GM23338 (cell line): ENCODE data around the gene FOXK2.
A peak's percentile ranks its signal among the peaks of the same experiment; 100 is the strongest.

ENCODE experiments used
- EZH2 ChIP-seq: fragments of 200-600 bp; sonication (generic); IDR thresholded peaks from one replicate; pipeline ENCODE4 v1.8.0; 2017; ENCODE audit warnings: antibody characterized with exemption, mild to moderate bottlenecking, low read depth; ENCODE audit not compliant: unreplicated experiment
- EZH2phosphoT487 ChIP-seq: fragments of 200-600 bp; sonication (generic); IDR thresholded peaks from one replicate; pipeline ENCODE4 v1.8.1; 2018; ENCODE audit warnings: antibody characterized with exemption; ENCODE audit not compliant: unreplicated experiment
- POLR2AphosphoS5 ChIP-seq: IDR thresholded peaks from 2 replicates; pipeline ENCODE4 v1.6.1; 2016; ENCODE audit warnings: antibody characterized with exemption, low read depth
- TF ChIP-seq, protein P1 (sequence below): IDR thresholded peaks from one replicate; pipeline ENCODE4 v1.6.1; 2018; ENCODE audit warnings: antibody characterized with exemption; ENCODE audit not compliant: unreplicated experiment
- TF ChIP-seq, protein P2 (sequence below), 2 experiments: fragments of 200-600 bp in 1 of 2; sonication (generic) in 1 of 2; conservative IDR thresholded peaks; 2 replicates each; pipeline versions ENCODE4 v1.5.1 to v1.6.1; 2016 to 2017; ENCODE audit warnings: antibody characterized with exemption in 2 of 2, low read depth in 2 of 2, mild to moderate bottlenecking in 2 of 2, moderate library complexity in 1 of 2

DNA sequence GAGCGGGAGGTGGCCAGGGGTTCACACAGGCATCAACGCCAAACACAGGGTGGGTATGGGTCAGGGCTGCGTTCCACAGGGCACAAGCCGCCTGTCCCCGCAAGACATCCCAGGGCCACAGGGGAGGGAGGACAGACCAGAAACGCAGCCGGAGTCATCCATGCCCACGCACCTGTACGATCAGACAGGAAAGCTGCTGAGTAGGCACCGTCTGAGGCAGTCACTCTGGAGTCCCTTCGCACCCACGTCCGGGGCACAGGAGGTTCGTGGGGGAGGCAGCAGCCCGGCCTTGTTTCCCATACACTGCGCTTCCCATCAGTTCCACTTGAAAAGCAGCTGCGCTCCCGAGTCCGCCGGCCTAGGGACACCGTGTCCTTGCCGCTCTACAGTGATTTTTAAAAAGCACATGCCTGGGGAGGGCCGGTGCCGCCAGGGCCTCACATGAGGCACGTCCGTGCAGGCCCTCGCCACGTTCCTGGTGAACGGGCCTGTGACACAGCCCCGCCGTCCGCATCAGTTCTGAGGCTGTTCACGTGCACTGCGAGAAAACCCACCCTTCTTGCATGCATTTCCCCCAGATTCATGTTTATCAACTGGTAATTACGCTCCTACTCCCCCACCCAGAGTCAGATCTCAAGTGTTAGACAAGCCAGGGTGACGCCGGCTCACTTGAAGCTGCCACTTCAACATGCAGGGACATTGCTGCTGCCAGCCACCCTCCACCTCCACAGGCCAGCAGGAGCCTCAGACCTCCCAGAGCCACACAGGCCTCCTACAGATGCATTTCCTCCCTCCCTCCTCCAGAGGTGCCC, 94.0 kb downstream of the FOXK2 start:
- TF ChIP-seq, protein P1, sequence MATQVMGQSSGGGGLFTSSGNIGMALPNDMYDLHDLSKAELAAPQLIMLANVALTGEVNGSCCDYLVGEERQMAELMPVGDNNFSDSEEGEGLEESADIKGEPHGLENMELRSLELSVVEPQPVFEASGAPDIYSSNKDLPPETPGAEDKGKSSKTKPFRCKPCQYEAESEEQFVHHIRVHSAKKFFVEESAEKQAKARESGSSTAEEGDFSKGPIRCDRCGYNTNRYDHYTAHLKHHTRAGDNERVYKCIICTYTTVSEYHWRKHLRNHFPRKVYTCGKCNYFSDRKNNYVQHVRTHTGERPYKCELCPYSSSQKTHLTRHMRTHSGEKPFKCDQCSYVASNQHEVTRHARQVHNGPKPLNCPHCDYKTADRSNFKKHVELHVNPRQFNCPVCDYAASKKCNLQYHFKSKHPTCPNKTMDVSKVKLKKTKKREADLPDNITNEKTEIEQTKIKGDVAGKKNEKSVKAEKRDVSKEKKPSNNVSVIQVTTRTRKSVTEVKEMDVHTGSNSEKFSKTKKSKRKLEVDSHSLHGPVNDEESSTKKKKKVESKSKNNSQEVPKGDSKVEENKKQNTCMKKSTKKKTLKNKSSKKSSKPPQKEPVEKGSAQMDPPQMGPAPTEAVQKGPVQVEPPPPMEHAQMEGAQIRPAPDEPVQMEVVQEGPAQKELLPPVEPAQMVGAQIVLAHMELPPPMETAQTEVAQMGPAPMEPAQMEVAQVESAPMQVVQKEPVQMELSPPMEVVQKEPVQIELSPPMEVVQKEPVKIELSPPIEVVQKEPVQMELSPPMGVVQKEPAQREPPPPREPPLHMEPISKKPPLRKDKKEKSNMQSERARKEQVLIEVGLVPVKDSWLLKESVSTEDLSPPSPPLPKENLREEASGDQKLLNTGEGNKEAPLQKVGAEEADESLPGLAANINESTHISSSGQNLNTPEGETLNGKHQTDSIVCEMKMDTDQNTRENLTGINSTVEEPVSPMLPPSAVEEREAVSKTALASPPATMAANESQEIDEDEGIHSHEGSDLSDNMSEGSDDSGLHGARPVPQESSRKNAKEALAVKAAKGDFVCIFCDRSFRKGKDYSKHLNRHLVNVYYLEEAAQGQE, result no peak
- TF ChIP-seq, protein P2, sequence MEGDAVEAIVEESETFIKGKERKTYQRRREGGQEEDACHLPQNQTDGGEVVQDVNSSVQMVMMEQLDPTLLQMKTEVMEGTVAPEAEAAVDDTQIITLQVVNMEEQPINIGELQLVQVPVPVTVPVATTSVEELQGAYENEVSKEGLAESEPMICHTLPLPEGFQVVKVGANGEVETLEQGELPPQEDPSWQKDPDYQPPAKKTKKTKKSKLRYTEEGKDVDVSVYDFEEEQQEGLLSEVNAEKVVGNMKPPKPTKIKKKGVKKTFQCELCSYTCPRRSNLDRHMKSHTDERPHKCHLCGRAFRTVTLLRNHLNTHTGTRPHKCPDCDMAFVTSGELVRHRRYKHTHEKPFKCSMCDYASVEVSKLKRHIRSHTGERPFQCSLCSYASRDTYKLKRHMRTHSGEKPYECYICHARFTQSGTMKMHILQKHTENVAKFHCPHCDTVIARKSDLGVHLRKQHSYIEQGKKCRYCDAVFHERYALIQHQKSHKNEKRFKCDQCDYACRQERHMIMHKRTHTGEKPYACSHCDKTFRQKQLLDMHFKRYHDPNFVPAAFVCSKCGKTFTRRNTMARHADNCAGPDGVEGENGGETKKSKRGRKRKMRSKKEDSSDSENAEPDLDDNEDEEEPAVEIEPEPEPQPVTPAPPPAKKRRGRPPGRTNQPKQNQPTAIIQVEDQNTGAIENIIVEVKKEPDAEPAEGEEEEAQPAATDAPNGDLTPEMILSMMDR (conservative IDR thresholded peaks at IDR 0.05; ENCODE audit: low read depth in 2 of 2), result 0 out of 4 replicates have a peak, but pooled peaks of 1 of the 2 experiments have one; percentile 15
- TF ChIP-seq POLR2AphosphoS5, result no peak
- no peak for TF ChIP-seq EZH2phosphoT487
- TF ChIP-seq EZH2, result no peak
